Measurements from ENCODE around the gene CFC1.
"Not testable (repeated sequence)": the region's sequence is repeated elsewhere in the genome, so short reads cannot be mapped to it uniquely, and the experiment has no call there.

CFC1 gene

DNA sequence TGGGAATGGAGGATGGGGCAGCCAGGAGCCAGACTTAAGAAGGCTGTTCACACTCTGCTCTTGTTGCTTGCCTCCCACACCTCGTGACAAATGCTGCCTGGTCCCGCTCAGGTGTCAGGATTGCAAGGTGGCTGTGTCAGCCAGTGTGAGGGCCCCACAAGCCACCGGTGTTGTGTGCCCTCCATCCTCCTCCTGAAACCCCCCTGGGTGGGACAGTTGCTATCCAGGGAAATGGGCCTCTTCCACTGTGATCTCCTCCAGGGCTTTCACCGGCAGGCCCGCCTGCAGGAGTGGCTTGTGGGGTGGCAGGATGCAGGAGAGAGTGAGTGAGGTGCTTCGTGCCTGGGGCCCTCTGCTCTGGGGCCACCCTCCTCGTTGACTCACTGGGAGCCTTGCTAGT lies 16.4 kb downstream of the CFC1 start:
- DNase-seq = not testable (repeated sequence)

DNA sequence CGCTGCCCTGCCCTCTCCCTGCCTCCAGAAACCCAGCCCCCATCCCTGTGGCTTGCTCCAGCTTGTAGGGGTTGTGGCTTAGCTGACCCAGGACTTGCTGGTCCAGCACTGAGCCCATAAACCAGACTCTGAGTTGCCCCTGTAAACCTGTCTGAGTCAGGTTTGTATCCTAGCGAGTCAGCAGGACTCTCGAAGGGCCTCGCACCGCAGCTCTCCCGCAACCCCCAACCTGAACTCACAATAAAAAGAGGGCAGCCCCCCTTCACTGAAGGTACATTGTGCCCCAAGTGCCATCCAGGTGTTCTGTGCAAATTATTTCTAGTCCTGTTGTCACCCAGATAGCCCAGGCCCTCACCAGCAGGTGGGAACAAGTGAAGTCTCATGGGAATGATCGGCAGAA lies 17.9 kb downstream of the CFC1 start:
- DNase-seq = not testable (repeated sequence)

DNA sequence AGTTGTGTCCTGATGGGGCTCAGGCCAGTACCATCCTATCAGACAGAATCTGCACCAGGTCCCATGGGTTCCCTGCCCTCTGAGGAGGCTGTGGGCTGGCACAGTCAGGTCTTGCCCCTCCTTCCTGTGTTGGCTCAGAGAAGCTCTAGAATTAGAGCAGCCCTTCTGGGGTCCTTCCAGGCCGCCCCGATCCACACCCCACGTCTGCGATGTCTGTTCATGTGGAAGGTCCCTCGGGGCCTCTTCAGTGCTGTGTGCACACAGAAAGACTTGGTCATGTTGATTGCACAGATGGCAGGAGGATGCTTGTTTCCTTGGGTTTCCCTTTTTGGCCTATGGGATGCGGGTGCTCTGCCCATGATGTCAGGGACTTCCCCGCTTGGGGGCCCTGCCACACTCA lies 20.3 kb downstream of the CFC1 start:
- DNase-seq = not testable (repeated sequence)

DNA sequence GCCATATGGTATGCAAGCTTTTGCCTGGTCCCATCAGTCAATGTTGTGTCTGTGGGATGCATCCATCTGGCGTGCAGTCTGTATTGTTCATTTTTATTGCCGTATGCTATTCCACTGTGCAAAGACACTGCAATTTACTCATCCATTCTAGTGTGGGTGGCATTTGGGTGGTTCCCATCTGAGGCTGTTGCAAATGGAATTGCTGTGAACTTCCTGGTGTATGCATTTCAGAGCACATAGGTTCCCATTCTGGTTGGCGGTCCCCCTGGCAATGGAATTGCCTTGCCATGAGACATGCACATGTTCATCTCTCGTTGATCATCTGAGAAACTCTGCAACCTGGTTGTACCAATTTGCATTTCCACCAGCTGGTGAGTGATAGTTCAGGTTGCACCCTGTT lies 21.8 kb downstream of the CFC1 start:
- DNase-seq = not testable (repeated sequence)

DNA sequence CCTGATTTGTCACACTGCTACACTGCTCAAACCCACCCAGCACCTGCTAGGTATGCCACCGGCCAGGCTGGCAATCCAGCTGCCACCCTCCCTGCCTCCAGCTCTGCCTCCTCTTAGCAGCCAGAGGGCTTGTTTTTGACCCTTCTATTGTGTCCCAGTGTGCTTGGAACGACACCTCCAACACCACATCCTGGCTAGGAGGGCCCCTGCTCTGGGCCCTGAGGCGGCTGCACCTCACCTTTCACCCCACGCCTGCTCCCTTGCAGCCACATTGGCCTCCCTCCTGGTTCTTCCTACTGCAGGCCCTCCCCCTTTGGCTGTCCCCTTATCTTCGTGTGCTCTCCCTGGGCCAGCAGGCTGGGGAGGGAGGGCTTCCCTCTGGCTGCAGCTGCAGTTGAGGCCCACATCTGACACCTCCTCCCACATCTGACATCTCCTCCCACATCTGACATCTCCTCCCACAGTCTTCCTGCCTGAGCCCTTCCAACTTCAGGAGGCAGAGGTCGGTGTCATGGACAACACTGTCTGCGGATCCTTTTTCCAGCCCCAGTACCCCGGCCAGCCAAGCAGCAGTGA lies 23.1 kb downstream of the CFC1 start:
- not testable (repeated sequence) for DNase-seq

DNA sequence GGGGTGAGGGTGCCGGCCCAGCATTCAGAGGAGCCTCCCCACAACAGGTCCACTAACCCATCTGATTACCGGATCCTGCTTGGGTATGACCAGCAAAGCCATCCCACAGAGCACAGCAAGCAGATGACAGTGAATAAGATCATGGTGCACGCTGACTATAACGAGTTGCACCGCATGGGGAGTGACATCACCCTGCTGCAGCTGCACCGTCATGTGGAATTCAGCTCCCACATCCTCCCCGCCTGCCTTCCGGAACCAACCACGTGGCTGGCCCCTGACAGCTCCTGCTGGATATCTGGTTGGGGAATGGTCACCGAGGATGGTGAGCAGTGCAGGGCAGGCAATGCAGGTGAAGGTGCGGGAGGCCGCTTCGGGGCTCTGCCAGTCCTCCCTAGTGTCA lies 25.1 kb downstream of the CFC1 start:
- not testable (repeated sequence) for DNase-seq

DNA sequence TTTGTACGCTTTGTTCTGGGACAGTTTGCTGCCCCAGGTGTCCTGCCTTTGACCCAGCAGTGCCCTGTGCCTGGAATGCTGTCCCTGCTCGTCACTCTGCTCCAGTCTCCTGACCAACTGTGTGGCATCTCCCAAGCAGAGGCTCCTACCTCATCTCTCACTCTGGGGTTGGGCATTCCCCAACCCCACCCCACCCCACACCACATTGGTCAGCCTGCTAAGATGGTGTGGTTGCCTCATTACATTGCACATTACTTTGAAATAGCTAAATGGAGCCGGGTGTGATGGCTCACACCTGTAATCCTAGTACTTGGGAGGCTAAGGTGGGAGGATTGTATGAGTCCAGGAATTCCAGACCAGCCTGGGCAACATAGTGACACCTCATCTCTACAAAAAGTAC lies 27.4 kb downstream of the CFC1 start:
- not testable (repeated sequence) for DNase-seq

DNA sequence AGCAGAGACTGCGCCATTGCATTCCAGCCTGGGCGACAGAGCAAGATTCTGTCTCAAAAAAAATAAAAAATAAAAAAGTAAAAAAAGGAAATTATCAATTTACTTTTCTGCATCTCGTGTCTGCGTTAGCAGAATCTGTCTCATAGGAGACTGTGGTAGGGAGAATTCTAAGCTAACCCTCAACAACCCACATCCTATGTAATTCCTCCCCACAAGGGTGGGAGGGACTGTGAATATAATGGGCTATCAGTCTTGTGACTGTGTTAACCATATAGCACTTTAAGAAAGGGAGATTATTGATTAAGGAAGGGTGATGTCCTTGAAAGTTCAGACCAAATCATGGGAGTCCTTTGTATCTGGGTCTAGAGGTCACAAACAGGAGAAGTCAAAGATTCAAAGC lies 33.2 kb downstream of the CFC1 start:
- not testable (repeated sequence) for DNase-seq

DNA sequence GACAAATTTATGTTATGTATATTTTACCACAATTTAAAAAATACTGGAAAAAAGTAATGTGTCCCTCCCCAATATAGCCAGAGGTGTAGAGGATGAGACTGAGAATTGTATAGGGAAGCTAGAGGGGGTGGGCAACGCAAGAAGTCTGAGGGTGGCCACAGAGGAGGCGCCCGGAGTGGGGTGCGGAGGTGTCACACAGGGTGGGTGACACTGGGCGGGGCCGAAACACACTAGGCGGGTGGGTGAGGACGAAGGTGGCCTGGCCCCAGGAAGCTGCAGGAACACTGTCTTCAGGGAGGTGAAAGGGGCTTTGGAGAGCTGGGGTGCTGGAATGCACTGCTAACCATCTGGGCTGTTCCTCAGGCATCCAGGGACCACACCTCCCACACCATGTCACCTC lies 42.9 kb downstream of the CFC1 start:
- not testable (repeated sequence) for DNase-seq

DNA sequence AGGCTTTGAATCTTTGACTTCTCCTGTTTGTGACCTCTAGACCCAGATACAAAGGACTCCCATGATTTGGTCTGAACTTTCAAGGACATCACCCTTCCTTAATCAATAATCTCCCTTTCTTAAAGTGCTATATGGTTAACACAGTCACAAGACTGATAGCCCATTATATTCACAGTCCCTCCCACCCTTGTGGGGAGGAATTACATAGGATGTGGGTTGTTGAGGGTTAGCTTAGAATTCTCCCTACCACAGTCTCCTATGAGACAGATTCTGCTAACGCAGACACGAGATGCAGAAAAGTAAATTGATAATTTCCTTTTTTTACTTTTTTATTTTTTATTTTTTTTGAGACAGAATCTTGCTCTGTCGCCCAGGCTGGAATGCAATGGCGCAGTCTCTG lies 45.2 kb downstream of the CFC1 start:
- DNase-seq = not testable (repeated sequence)

DNA sequence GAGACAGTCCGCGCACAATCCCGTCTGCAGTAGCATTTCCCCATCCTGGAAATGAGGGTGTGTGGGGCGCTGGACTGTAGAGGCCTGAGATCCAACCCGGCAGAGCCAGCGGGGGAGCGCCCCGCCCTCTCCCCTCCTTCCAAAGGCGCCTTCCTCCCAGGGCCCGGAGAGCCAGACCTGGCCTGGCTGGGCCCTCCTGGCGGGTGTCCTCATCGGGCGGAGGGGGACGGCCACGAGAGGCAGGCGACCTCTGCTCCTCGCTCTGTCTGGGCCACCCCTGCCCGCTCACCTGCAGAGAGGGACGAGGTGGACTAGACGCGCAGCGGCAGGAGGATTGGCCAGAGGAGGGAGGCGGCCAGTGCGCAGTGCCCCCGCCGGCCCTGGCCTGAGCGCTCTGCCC lies 49.9 kb downstream of the CFC1 start:
- not testable (repeated sequence) for DNase-seq

DNA sequence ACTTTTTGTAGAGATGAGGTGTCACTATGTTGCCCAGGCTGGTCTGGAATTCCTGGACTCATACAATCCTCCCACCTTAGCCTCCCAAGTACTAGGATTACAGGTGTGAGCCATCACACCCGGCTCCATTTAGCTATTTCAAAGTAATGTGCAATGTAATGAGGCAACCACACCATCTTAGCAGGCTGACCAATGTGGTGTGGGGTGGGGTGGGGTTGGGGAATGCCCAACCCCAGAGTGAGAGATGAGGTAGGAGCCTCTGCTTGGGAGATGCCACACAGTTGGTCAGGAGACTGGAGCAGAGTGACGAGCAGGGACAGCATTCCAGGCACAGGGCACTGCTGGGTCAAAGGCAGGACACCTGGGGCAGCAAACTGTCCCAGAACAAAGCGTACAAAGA lies 51.0 kb downstream of the CFC1 start:
- DNase-seq = not testable (repeated sequence)

DNA sequence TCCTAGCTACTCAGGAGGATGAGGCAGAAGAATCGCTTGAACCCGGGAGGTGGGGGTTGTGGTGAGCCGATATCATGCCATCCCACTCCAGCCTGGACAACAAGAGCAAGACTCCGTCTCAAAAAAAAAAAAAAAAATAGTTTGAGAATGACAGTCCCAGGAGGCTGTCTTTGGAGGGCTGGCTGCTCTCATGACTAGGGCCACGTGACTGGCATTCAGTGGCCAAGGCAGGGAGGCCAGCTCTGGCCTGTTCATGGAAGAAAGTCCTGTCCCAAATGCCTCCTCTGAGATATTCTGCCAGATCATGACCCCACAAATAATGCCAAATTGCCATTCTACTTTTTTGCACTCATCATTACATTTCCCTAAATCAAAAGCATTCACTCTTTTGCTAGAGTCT lies 54.4 kb downstream of the CFC1 start:
- DNase-seq = not testable (repeated sequence)

DNA sequence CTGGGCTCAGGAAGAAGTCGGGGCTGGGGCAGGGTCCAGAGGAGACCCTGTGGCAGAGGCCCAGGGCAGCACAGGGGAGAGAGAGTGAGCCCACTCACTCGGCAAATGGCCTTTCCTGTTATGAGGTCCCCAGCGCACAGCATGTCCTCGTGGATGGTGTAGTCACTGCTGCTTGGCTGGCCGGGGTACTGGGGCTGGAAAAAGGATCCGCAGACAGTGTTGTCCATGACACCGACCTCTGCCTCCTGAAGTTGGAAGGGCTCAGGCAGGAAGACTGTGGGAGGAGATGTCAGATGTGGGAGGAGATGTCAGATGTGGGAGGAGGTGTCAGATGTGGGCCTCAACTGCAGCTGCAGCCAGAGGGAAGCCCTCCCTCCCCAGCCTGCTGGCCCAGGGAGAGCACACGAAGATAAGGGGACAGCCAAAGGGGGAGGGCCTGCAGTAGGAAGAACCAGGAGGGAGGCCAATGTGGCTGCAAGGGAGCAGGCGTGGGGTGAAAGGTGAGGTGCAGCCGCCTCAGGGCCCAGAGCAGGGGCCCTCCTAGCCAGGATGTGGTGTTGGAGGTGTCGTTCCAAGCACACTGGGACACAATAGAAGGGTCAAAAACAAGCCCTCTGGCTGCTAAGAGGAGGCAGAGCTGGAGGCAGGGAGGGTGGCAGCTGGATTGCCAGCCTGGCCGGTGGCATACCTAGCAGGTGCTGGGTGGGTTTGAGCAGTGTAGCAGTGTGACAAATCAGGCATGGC lies 55.4 kb downstream of the CFC1 start:
- not testable (repeated sequence) for DNase-seq

DNA sequence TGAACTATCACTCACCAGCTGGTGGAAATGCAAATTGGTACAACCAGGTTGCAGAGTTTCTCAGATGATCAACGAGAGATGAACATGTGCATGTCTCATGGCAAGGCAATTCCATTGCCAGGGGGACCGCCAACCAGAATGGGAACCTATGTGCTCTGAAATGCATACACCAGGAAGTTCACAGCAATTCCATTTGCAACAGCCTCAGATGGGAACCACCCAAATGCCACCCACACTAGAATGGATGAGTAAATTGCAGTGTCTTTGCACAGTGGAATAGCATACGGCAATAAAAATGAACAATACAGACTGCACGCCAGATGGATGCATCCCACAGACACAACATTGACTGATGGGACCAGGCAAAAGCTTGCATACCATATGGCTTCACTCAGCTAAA lies 56.6 kb downstream of the CFC1 start:
- DNase-seq = not testable (repeated sequence)
